Measurements from ENCODE around the gene XYLT1. TPM values are rescaled to one million over a fixed set of nuclear protein-coding genes. Genes with fewer than 3 reads are reported as not detected.

Gene XYLT1
- total and polyA plus RNA-seq, 2 of the 13 experiments (the other 11 are each of a cell fraction or from before 2014, with no cell fraction given), result not detected

DNA sequence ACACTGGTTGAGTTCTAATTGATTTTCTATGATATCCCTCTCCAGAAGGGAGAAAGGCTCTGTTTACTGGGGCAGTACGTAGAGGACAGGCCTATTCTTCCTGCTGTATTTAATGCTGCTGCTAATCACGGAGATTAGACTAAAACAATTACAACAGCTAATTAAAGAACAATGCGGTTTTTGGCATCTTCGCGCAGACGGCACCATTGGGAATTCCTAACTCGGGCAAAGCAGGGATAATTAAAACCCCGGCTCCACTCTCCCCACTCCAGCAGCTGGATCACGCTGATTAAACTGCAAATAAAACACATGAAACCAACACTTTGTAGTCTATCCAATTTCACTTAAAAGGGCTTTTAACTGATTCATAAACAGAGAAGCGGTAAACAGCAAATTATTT, 147.6 kb downstream of the XYLT1 start (continued):
- no peak for TF ChIP-seq ZNF160 (CRISPR knock-in tag; IDR thresholded peaks at IDR 0.05)
- TF ChIP-seq ZNF883 (CRISPR knock-in tag; IDR thresholded peaks at IDR 0.05; ENCODE audit: not compliant biosample characterization), result no peak
- TF ChIP-seq KDM1A (CRISPR knock-in tag; IDR thresholded peaks at IDR 0.05), result no peak
- no peak for TF ChIP-seq ZNF513 (CRISPR knock-in tag; conservative IDR thresholded peaks at IDR 0.05)
- TF ChIP-seq PCBP1 (IDR thresholded peaks at IDR 0.05; ENCODE audit: borderline replicate concordance, low read depth, low read length), result no peak
- TF ChIP-seq ZNF264 (CRISPR knock-in tag; IDR thresholded peaks at IDR 0.05), result no peak
- TF ChIP-seq ZNF10 (CRISPR knock-in tag; IDR thresholded peaks at IDR 0.05; ENCODE audit: borderline replicate concordance, low read depth), result no peak

- intact Hi-C loops (cut with micrococcal nuclease; ENCODE audit: unreplicated experiment) (no loop called here), in situ Hi-C loops (cut with HindIII; ENCODE audit: extremely low pct_ligation_motif_present, low pct_unique_long_range_greater_than_20kb) (no loop called here)
- Histone ChIP-seq H3K4me2 (ENCODE audit: low read depth, low read length) (no peak overlapping the region), H3K9ac (ENCODE audit: insufficient read depth, low read depth, low read length) (no peak overlapping the region), H2AFZ (ENCODE audit: low read length) (no peak overlapping the region), H4K20me1 (ENCODE audit: insufficient read depth, low read length) (no peaks in the 10 kb centered on the region), H3K4me3 (replicated peaks in 1 of 3; ENCODE audit: insufficient read depth in 1 of 3, low read depth in 2 of 3, low read length in 3 of 3) (no peak overlapping the region), H3K4me1 (ENCODE audit: insufficient read depth, low read length) (no peaks in the 10 kb centered on the region), H3K79me2 (ENCODE audit: insufficient read depth, low read length) (no peaks in the 10 kb centered on the region), H3K27ac (ENCODE audit: extremely low read length, insufficient read depth, low read length) (no peak overlapping the region), H3K36me3 (replicated peaks in 1 of 2; ENCODE audit: control insufficient read depth in 1 of 2, insufficient read depth in 2 of 2, low read length in 2 of 2) (no peaks in the 10 kb centered on the region), H3K9me3 (ENCODE audit: low read length) (no peaks in the 10 kb centered on the region), H3K27me3 (ENCODE audit: control insufficient read depth in 1 of 2, insufficient read depth in 2 of 2, low read length in 2 of 2) (peaks cover 4 to 24% of the 10 kb centered on the region in 2 experiments; a peak in 2 of 5 replicates)
- BruUV-seq (replicated peaks), result no TSS peak
- CTCF ChIA-PET (ENCODE audit: low intra/inter-chr PET ratio, low total read pairs), result no interaction called here
- POLR2A ChIA-PET, result no interaction called here
- WGBS (ENCODE audit: low lambda C conversion rate), result 41% methylated on average over 6 of the region's 6 CpGs
- FAIRE-seq (no peak), DNase-seq (ENCODE audit: low spot score) (no peak), ATAC-seq (no peak)
- TF ChIP-seq ZNF138 (CRISPR knock-in tag; IDR thresholded peaks at IDR 0.05; ENCODE audit: low read depth), result no peak
- no peak for TF ChIP-seq ZNF879 (CRISPR knock-in tag; IDR thresholded peaks at IDR 0.05)
Observed at GRCh38 chr16:17321824-17322223, 148.9 kb downstream of the XYLT1 start.

Data from HepG2 (cell line).